Measurements from ENCODE around the gene ADH5.
"Not testable (repeated sequence)": the region's sequence is repeated elsewhere in the genome, so short reads cannot be mapped to it uniquely, and the experiment has no call there.

Gene ADH5

GRCh38 chr4:99028187-99028586 lies 60.4 kb downstream of the ADH5 start:
- DNase-seq, result no peak

- DNase-seq, result no peak
Observed at GRCh38 chr4:99027304-99027703, 61.3 kb downstream of the ADH5 start.

- no peak for DNase-seq
Observed at GRCh38 chr4:99025506-99025905, 63.1 kb downstream of the ADH5 start.

GRCh38 chr4:99024481-99025275 lies 63.9 kb downstream of the ADH5 start:
- DNase-seq, result no peak

- DNase-seq, result not testable (repeated sequence)
Observed at GRCh38 chr4:99023800-99024251, 64.8 kb downstream of the ADH5 start.

GRCh38 chr4:99022566-99022965 lies 66.0 kb downstream of the ADH5 start:
- DNase-seq, result no peak

GRCh38 chr4:99021386-99021785 lies 67.2 kb downstream of the ADH5 start:
- no peak for DNase-seq
